ENCODE data around the gene PSTPIP1.

Gene PSTPIP1

GRCh38 chr15:77075528-77075927, 80.6 kb downstream of the PSTPIP1 start:
- DNase-seq = no peak

DNA sequence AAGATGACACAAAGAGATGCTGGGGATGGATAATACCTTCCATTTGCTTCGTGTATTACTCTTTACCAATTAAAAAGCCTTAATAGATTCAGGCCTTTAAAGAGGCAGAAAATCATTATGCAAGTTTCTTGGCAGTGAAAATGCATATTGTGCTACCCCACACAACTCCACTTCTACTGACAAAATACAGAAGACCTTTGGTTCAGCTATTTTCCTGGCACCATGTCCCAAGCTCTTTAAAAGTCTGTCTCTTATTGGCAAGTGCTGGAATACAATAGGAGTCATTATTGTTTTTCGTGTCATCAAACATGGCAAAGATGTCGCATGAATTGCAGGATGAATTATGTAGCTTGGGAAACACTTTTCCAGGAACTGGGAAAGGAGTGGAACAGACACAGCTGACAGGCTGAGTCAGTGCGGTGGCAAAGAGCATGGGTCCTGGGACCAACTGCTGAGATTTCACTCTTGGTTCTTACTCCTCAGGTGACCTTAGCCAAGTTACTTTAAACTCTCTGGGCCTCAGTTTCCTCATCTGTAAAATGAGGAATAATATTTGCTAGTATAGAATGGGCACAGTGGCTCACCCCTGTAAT, 81.5 kb downstream of the PSTPIP1 start:
- DNase-seq = no peak

DNA sequence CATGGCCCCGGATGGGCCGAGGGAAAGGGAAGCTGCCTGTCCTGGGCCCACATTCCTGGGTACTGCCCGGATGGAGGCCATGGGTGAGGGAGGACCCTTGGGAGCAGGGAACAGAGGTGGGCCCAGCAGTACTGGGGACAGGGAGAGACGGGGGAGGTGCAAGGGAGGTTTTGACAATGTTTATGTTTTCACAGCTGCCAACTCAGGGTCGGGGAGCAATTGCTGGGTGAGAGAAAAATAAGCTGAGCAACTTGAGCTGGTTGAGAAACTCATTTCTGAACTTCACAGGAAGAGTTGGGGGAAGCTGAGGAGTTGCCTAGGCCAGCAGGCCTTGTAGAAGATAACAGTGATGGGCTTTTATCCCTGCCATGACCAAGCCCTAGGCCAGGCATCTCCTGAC, 87.0 kb downstream of the PSTPIP1 start:
- DNase-seq = no peak

DNA sequence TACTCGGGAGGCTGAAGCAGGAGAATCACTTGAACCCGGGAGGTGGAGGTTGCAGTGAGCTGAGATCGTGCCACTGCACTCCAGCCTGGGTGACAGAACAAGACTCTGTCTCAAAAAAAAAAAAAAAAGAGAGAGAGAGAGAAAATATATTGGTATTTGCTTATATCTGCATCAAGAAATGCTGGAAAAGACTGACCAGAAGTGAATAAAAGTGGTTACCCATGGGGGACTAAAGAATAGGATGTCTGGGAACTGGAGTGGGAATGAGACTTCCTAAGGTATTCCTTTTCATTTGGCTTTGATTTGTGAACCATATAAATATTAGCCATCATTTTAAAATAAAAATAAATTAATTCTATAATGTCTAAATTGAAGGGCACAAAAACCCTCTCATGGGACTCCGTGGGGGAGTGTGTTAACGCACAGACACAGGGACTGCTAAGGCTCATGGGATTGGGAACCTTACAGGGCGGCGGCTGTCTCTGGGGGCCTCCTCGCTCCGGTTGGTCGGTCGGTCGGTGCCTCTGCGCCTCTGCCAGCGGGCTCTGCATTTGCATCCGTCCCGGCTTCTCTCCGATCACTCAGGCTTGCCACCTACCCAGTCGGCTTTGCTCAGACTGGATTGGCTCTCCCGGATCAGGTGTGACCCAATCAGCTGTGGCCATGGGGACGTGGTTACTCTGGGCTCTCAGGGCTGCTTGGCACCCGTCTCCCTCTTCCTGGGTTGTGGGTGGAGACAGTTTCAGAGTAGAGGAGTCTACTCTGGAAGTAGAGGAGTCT, 88.6 kb downstream of the PSTPIP1 start:
- peak; percentile 42 for DNase-seq

- no peak for DNase-seq
Measured at GRCh38 chr15:77084436-77084835, 89.5 kb downstream of the PSTPIP1 start.

DNA sequence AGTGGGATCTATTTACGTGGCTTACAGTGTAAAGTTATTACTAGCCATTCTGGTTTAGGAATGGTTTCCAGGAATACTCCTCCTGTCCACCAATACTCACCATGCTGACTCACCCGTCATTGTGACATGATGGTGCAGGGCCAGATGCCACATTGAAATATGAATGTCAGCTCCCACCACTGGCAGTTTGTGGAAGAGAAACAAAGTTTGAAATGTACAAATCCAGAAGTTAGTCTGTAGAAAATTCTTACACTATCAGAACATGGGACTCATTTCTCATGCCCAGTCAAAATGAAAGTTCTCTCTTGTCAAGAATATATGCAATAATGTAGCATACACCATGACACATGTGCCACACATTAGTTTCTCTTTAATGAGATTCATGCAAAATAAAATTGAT, 90.4 kb downstream of the PSTPIP1 start:
- no peak for DNase-seq
